Left ventricle myocardium inferior (tissue), 1 donor: ENCODE results near the gene PHKB. TPM values are rescaled to one million over a fixed set of nuclear protein-coding genes. Genes with fewer than 3 reads are reported as not detected.

Experiments used
- DNase-seq: peaks from one replicate; pipeline ENCODE4 v3.0.0-alpha.2; 2020
- H3K27ac ChIP-seq: fragments of 200-600 bp; replicated peaks from 2 replicates; pipeline ENCODE4 v1.8.0; 2021
- H3K27me3 ChIP-seq: fragments of 200-600 bp; 2 replicates; pipeline ENCODE4 v1.8.0; 2021; ENCODE audit warnings: low read depth
- H3K36me3 ChIP-seq: fragments of 200-600 bp; 2 replicates; pipeline ENCODE4 v1.8.0; 2021
- H3K4me1 ChIP-seq: fragments of 200-600 bp; 2 replicates; pipeline ENCODE4 v1.8.0; 2021
- H3K4me3 ChIP-seq: fragments of 200-600 bp; 2 replicates; pipeline ENCODE4 v1.8.0; 2021; ENCODE audit warnings: mild to moderate bottlenecking, moderate library complexity
- H3K9me3 ChIP-seq: fragments of 200-600 bp; replicated peaks from 2 replicates; pipeline ENCODE4 v1.8.0; 2021
- CTCF ChIP-seq: fragments of 200-600 bp; IDR thresholded peaks from 2 replicates; pipeline ENCODE4 v1.8.0; 2021; ENCODE audit warnings: antibody characterized with exemption, mild to moderate bottlenecking, borderline replicate concordance
- intact Hi-C: fragments of 100-400 bp; cut with micrococcal nuclease; formaldehyde crosslinking; loops from one replicate; pipeline ENCODE4 v1.11.0; 2022
- total RNA-seq: library from RNA; stranded (reverse); fragmentation: NEBNext Ultra II Directional; extraction: Animal tissue kit (Norgen Biotek cat#: 25700); gene quantifications from one replicate; pipeline ENCODE4 v1.2.1, GENCODE V29; 2021
- donor health status: DM: no; HTN: yes; CAD: no; lungs with severe emphysema.

PHKB gene
- total RNA-seq, 1 donor from 2014 or later: 63.2 TPM

GRCh38 chr16:47716571-47716970, 255.4 kb downstream of the PHKB start:
- H3K27ac ChIP-seq: no peak overlapping the region
- intact Hi-C loops: no loop called here
- no peak for DNase-seq
- H3K4me3 ChIP-seq: no peak overlapping the region
- H3K36me3 ChIP-seq: no peaks in the 10 kb centered on the region
- TF ChIP-seq CTCF: no peak
- H3K4me1 ChIP-seq: no peaks in the 10 kb centered on the region
- H3K27me3 ChIP-seq: no peaks in the 10 kb centered on the region
- H3K9me3 ChIP-seq: no peaks in the 10 kb centered on the region

GRCh38 chr16:47719713-47720112, 258.6 kb downstream of the PHKB start:
- Histone ChIP-seq H3K4me1 (no peaks in the 10 kb centered on the region), H3K9me3 (no peaks in the 10 kb centered on the region), H3K27me3 (no peaks in the 10 kb centered on the region), H3K27ac (no peak overlapping the region), H3K36me3 (no peaks in the 10 kb centered on the region), H3K4me3 (no peak overlapping the region)
- DNase-seq: no peak
- TF ChIP-seq CTCF: no peak
- intact Hi-C loops: no loop called here

- Histone ChIP-seq H3K9me3 (no peaks in the 10 kb centered on the region), H3K4me3 (no peak overlapping the region), H3K4me1 (no peaks in the 10 kb centered on the region), H3K27ac (no peak overlapping the region), H3K27me3 (no peaks in the 10 kb centered on the region), H3K36me3 (no peaks in the 10 kb centered on the region)
- TF ChIP-seq CTCF: no peak
- DNase-seq: no peak
- intact Hi-C loops: no loop called here
Measured at GRCh38 chr16:47721006-47721637, 260.0 kb downstream of the PHKB start.

- Histone ChIP-seq H3K4me1 (no peaks in the 10 kb centered on the region), H3K27me3 (no peaks in the 10 kb centered on the region), H3K36me3 (no peaks in the 10 kb centered on the region), H3K4me3 (no peak overlapping the region), H3K27ac (no peak overlapping the region), H3K9me3 (no peaks in the 10 kb centered on the region)
- TF ChIP-seq CTCF: no peak
- DNase-seq: no peak
- intact Hi-C loops: no loop called here
Measured at GRCh38 chr16:47722046-47722445, 260.9 kb downstream of the PHKB start.

- no peaks in the 10 kb centered on the region for H3K36me3 ChIP-seq
- no peak overlapping the region for H3K4me3 ChIP-seq
- no peak for DNase-seq
- H3K27ac ChIP-seq: no peak overlapping the region
- H3K9me3 ChIP-seq: no peaks in the 10 kb centered on the region
- TF ChIP-seq CTCF: no peak
- H3K4me1 ChIP-seq: no peaks in the 10 kb centered on the region
- intact Hi-C loops: no loop called here
- H3K27me3 ChIP-seq: no peaks in the 10 kb centered on the region
Measured at GRCh38 chr16:47724115-47724785, 263.1 kb downstream of the PHKB start.
